NT2/D1 (cell line): ENCODE data around the gene KCNC4.

Experiments used
- YY1 ChIP-seq: IDR thresholded peaks from 2 replicates; pipeline ENCODE4 v1.6.1; 2011; ENCODE audit not compliant: insufficient read length, insufficient read depth
- ZNF274 ChIP-seq: IDR thresholded peaks from 2 replicates; pipeline ENCODE4 v1.6.1; 2011; ENCODE audit warnings: mild to moderate bottlenecking, low read depth, low read length

- TF ChIP-seq ZNF274 (no peak), YY1 (no peak)
Measured at GRCh38 chr1:110173466-110174105, 36.5 kb upstream of the KCNC4 start.
